GM18502 (cell line): ENCODE results near the gene SLC51B.
"Not testable (repeated sequence)": the region's sequence is repeated elsewhere in the genome, so short reads cannot be mapped to it uniquely, and the experiment has no call there.

ENCODE experiments used
- ATAC-seq: cut with Tn5 transposase; IDR thresholded peaks from one replicate; pipeline ENCODE4 v1.9.1; 2021; ENCODE audit warnings: mild to moderate bottlenecking; ENCODE audit not compliant: unreplicated experiment, poor library complexity

The SLC51B gene

DNA sequence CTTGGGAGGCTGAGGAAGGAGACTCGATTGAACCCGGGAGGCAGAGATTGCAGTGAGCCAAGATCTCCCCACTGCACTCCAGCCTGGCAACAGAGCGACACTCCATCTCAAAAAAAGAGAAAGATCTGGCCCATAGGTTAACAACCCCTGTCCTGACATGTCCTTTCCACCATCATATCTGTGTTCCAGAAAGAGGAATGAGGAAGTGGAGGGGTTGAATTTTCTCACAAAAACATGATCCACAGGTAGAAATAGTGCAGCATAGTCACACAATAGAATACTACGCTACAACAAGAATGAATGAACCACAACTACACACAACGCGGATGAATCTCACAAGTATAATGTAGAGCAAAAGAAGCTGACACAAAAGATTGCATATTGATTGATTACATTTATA lies 4.7 kb upstream of the SLC51B start:
- no peak for ATAC-seq

DNA sequence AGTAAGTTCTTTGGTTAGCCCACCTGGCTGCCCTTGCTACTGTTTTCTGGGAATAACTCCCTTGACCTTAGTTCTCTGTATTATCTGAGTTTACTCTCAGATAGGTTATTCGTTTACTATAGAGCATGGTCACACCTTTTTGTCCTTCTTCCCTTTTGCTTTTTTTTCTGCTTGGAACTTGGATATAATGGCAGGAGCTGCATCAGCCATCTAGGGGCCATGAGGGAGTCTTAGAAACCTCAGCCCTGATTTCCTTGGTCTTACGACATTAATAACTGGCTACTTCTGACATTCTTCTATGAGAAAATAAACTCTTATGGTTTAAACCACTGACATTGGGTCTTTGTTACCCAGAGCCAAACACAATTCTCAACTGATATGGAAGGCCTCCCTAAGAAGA lies 3.4 kb upstream of the SLC51B start:
- ATAC-seq: no peak

DNA sequence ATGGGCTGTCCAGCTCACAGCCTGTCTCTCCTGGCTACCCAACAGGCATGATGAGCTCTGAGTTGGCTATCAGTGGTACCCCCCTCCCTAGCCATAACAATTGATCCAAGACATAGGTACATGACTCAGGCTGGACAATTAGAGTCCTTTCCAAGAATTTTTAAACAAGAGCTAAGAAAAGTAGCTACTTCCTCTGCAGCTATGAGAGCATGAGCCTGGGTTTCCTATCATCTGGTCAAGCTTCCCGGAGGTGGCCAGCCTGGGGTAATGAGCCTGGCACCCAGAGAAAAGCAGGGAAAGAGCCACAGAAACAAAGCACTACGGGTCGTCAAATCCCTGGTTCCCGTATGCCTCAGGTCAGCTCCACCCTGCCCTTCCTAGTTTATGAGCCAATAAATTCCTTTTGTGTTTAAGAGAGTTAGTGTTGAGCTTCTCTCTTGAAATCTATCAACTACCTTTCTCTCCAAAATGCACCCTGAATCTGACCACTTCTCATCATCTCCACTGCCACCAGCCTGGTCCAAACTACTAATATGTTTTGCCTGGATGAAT lies 2.3 kb upstream of the SLC51B start:
- no peak for ATAC-seq

DNA sequence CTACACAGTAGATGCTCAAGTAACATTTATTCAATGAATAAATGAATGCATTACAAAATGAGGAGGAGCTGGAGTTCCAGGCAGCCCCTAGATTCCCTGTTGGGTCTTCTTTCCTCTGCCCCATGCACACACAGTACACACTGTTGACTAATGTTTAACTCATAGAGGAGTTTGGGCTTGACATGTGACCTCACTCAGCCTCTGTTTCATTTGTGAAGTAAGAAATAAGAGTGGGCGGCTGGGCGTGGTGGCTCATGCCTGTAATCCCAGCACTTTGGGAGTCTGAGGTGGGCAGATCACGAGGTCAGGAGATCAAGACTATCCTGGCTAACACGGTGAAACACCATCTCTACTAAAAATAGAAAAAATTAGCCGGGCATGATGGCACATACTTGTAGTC lies 969 bp upstream of the SLC51B start:
- not testable (repeated sequence) for ATAC-seq

DNA sequence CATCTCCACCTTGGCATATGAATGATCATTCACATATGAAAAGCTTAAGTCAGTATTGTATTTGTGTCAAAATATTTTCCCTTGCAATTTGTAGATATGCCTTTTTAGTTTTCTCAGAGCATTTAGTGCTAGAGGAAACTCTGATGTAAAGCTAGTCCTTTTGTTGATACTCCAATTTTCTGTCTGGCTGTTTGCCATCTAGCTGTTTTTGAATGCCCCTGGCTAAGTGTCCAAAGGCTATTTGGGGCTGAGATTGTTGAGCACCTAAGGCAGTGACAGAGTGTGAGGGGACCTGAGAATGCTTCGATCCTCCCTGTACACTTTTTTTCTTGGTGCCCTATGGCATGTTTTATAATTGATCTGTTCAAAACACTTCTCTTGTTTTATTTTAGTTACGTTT lies 3.1 kb downstream of the SLC51B start:
- ATAC-seq: no peak

DNA sequence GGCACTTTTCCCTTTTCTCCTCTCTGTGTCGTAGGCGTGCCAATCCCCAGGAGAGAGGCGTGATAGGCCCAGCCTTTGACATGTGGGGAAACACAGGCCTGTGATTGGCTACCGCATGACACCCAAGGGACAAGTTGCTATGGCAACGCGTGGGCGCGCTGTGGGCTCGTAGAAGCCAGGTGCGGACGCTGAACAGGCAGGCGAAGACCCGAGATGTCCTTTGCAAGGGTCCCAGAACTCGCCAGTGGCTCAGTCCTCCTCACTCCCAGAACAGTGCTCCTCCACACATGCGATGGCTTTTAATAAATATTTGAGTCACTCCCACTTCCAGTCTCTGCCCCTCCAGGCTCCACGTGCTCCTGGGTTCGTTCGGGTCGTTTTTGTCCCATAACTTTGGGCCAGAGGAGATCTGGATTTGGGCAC lies 4.2 kb downstream of the SLC51B start:
- peak; percentile 97 for ATAC-seq

DNA sequence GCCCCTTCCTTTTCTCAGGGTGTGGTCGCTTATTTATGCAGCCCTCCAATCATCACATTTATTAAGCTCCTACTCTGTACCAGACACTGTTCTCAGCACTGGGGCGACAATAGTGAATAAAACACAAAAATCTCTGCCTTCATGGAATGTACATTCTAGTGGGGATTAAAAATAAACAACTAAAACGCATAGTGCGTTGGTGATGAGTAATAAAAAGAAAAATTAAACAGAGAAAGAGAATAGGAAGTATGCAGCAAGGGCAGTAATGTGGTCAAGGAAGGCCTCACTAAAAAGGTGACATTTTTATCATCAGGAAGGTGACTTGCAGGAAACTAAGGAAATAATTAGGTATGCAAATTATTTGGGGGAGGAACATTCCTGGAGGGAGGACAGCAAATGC lies 5.1 kb downstream of the SLC51B start:
- ATAC-seq: no peak

DNA sequence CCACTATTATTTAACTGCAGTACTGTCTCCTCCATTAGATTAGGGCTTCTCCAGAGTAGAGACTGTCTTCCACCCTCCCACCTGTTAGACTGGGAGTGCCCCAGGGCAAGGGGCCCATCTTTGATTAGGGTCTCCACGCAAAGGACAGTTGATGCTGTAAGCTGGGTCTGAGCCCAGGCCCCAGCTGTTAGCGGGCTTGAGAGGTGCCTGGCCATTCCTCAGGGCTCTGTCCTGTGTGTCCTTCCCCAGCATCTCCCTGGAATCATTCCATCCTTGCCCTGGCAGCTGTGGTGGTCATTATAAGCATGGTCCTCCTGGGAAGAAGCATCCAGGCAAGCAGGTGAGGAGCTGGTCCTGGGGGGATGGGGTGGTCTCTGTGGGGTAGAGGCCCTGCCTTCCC lies 6.1 kb downstream of the SLC51B start:
- no peak for ATAC-seq

DNA sequence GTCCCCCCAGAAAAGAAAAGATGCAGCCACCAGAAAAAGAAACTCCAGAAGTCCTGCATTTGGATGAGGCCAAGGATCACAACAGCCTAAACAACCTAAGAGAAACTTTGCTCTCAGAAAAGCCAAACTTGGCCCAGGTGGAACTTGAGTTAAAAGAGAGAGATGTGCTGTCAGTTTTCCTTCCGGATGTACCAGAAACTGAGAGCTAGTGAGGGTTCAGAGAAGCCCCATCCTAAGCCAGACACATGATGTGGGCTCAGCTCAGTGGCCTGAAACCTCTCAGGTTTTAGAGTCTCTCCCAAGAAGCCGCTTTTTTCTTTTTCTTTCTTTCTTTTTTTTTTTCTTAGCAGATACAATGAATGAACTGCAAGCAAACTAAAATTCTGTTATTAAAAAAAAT lies 7.8 kb downstream of the SLC51B start:
- no peak for ATAC-seq

DNA sequence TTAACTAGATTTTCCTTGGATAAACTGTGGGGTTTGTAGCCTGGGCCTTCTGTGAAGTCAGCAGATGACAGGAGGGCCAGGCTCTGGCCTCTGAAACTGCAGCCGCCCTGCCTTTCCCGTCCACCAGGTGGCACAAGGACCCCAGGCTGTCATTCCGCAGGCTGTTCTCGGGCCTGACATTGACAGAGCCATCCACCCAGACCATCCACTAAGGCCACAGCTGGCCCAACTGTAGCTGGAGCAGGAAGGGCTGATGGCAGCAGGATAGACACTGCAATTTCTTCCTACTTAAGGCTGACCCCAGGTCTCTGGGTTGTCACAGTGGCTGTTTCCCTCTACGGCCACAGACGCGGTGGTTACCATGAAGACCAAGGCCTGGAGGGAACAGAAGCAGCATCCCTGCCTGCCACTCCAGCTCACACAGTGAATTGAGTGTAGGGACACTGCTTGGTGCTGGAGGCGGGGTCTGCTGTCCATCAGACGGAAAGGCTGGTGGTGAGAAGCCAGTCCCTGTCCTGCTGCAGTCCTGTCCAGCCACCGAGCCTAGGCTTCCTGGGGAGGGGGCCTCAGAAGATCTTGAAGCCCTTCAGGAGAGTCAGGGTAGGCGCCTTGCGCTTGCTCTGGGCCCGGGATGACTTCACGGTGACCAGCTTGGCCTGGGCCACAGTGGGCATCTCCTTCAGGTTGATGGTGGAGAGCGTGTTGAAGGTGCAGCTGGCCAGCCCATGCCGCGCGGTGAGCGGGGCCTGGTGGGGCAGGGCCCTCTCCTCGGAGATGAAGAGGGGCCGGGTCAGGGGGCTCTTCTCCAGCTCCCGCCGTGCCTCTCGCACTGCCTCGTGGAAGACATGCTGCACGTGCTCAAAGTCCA lies 9.4 kb downstream of the SLC51B start:
- no peak for ATAC-seq

DNA sequence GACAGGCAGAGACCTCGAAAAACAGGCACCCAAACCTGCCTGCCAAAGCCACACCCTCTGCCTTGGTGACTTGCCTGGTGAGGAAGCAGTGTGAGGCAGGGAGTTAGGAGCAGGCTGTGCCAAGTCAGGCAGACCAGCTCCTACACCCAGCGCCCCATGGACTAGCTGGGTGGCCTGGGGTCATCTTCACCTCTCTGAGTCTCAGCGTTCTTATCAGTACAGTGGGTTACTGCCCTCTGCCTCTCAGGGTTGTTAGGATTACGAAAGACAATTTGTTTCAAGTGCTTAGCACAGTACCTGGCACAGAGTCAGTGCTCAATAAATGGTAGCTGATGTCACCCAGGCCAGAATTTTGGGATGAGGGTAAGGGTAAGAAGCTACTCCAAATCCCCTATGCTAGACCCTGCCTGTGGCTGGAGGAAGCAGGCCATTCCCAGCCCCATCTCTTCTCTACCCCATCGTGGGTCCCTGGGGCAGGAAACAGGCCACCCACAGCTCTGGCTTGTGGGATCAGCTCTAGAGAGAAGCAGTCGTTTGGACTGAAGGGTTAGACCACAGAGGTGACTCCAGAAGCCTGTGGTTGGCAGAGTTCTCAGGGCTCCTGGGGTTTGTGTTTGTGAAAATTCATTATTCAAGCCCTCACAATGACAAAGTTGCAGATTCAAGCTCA lies 10.1 kb downstream of the SLC51B start:
- ATAC-seq: no peak

DNA sequence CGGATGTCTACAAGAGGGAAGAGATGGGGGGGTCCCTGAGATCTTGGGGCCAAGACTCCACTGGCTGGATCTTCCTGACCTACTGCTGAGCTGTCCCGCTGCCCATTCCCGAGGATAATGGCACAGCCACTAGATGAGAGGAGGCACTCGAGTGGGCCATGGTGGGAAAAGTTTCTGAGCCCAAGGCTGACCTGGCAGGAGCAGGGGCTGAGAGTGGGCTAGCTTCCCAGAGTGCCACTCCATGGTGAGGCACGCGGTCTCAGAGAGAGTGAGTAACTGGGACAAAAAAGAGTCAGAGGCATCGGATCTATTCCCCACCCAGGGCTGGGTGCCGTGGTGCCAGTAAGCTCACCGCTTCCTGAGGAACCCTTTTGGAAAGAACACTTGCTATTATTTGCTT lies 10.9 kb downstream of the SLC51B start:
- no peak for ATAC-seq

DNA sequence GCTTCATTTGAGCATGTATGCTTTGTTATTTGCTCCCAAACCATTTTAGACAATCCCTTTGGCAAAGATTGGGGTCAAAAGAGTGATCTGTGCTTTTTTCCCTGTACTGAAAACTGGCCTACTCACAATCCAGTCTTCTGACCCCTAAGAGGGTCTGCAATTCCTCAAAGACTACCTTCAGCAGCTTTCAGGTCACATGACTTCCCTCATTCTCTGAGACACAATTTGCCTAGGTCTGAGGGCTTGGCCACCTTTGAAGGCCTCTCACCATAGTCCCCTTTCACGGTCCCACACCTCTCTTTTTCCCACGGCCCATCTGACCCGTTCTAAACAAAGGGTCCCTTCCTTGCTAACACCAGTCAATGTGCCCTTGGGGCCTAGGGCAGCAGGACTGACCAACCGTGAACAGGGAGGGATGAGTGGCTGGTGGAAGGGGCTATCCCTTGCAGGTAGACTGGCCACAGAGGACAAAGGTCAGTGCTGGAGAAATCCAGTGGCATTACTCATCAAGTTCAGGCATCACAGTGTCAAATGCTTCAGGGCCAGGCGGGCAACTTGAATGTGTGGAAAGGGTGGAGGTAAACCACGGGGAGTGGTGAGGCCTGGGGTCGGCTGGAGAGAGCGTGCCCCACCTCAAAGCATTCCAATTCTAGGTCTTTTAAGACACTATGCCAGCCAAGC lies 11.8 kb downstream of the SLC51B start:
- ATAC-seq: no peak

DNA sequence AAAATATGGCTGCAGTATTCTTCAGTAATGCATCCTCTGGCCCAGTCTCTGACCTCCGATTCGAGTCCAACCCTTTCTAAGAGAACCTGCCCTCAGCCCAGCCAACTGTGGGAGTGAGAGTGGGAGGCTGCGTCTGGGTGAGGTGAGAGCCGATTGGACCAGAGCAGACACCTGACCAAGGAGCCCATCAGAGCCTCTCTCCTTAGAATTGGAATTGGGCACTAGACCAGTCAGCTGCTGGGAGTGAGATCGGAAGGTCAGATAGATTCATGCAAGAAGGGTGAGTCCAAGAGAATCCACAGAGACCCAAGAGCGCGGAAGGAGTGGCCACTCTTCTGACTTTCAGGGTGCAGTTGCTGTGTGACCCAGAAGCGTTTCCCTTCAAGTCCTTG lies 12.4 kb downstream of the SLC51B start:
- ATAC-seq: no peak

DNA sequence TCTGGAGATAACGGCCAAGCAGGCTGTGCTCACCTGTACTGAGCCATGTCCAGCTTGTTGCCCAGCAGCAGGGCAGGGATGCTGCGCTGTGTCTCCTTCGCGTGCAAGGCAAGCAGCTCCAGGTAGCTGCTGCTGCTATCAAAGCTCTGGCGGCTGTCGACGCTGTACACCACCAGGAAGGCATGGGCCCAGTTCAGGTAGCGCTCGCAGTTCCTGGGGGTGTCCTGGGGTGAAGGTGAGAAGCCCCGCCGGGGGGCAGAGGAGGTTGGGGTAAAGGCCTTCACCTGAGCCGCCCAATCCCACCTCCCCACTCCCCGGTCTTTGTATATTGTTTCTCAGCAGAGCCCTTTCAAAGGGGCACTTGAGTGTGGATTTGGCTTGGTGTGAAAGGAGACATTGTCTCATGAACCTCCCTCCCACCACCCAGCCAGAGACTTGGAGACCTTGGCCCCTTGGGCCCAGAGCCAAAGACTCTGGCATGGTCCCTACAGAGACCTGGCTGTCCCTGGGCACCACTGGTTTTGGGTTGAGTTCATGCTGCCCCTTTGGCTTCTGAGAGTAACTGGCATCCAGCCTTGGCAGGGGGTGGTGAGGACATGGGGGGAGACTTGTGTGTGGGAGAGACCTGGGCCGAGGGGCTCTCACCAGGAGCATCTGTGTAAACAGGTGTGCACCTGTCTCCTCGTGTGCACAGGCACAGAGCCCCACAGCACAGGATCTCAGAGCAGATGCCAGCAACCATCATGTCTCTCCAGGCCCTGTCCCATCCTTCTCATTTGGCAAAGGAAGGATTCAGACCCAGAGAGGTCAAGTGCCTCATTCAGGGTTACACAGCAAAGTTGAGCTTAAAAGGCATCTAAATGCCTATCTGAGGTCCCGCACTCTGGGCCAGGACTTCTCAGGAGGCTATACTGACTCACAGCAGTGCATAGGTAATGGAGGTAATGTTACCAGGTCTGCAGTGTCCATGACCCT lies 13.5 kb downstream of the SLC51B start:
- no peak for ATAC-seq

DNA sequence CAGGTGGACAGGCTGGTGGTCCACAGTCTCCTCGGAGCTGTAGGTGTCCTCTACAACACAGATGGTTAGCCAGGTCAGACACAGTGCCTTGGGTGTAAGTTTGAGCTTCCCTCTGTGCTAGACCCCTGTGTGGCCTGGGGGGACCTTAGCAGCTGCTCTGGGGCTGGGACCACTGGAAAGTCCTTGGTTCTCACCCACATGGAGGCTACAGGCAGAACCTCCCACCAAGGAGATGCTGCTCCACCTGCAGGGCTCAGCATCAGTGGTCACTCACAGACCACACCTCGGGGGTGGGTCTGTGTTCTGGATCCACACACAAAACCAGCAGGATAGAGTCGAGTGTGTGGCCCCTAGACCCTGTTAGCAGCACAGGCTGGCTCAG lies 14.2 kb downstream of the SLC51B start:
- no peak for ATAC-seq

DNA sequence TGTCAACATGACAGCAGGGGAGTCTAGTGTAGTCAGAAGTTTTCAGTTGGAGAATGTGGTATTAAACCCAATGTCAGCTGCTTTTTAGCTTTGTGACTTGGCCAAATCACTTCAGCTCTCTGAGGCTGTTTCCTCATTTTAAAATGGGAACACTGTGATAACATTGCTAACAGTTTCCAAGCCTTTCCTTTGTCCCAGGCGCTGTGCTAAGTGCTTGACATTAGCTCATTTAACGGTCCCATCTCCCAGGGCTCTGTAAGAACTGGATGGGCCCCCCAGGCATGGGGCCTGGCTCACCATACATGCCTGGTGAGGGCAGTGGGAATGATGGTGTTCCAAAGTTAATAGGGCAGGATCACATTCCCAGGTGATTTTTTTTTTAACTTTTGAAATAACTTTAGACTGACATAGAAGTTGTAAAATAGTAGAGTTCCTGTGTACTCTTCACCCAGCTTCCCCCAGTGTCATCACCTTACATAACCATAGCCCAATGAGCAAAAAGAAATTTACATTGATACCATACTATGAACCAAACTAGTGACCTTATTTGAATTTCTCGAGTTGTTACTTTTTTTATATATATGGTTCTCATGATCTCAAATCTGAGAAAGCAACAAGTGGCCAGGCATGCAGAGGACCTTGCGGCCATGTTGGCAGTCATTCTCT lies 14.9 kb downstream of the SLC51B start:
- ATAC-seq: no peak

DNA sequence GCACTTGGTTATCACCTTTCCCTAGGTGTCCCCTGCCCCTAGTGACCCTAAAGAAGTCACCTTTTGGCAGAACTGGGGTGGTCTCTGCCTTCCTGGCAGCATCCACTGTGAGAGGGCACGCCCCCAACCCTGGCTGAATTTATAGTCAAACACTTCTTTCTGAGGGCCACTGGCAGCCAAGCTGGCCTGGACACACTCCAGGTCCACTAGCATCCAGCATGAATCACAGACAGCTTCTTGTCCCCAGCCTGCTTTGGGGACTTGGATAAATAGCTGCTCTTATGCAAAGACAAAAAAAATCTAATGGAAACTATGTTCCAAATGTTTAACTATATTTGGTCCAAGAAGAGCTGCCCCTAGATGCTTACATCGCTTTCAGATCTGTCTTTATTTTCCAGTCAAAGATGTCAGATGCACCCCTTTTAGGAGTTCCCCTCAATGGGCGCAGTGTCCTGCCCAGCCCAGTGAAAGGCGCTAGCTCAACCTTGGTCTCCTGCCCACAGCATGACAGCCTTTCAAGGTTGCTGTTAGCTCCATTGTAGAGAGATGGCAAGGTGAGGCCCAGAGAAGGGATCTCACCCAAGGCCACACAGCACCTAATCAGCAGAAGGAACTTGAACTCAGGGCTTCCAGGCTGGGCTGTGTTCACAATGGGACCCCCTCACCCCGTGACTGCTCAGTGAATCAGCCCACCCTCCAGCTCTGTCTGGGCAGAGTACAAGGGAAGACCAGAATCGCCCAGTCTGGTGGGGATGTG lies 15.6 kb downstream of the SLC51B start:
- no peak for ATAC-seq

DNA sequence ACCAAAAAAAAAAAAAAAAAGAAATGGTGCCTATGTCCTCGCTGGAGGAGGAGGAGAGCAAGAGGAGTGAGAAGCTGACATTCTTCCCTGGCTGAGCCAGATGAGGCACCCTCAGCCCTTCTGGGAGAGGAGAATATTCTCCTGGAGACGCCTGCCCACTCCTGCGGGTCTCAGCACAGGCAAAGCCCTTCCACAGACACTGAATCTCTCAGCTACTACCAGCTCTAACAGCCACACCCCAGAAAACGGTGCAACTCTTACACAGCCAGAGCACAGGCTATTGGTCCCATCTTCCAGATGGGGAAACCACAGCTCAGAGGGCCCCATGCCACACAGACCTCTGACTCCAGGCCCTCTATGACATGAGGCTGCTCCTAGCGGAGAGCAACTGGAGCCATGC lies 16.9 kb downstream of the SLC51B start:
- ATAC-seq: no peak
